ENCODE data around the gene LATS2. TPM values are rescaled to one million over a fixed set of nuclear protein-coding genes. Genes with fewer than 3 reads are reported as not detected.
A peak's percentile ranks its signal among the peaks of the same experiment; 100 is the strongest.

Gene LATS2
- total RNA-seq, 2 donors from 2014 or later: 40.1 to 59.2 TPM

- no peaks in the 10 kb centered on the region for H3K27me3 ChIP-seq (replicated peaks; ENCODE audit: insufficient read depth)
- DNase-seq (ENCODE audit: low spot score) (no peak), ATAC-seq (ENCODE audit: insufficient number of reproducible peaks, low FRiP score, low read depth) (no peak)
- no peak overlapping the region for H3K4me3 ChIP-seq
- no peaks in the 10 kb centered on the region for H3K9me3 ChIP-seq
- H3K36me3 ChIP-seq: no peaks in the 10 kb centered on the region
- TF ChIP-seq, protein P1, sequence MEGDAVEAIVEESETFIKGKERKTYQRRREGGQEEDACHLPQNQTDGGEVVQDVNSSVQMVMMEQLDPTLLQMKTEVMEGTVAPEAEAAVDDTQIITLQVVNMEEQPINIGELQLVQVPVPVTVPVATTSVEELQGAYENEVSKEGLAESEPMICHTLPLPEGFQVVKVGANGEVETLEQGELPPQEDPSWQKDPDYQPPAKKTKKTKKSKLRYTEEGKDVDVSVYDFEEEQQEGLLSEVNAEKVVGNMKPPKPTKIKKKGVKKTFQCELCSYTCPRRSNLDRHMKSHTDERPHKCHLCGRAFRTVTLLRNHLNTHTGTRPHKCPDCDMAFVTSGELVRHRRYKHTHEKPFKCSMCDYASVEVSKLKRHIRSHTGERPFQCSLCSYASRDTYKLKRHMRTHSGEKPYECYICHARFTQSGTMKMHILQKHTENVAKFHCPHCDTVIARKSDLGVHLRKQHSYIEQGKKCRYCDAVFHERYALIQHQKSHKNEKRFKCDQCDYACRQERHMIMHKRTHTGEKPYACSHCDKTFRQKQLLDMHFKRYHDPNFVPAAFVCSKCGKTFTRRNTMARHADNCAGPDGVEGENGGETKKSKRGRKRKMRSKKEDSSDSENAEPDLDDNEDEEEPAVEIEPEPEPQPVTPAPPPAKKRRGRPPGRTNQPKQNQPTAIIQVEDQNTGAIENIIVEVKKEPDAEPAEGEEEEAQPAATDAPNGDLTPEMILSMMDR (IDR thresholded peaks at IDR 0.05): no peak
- peaks cover 60 to 74% of the 10 kb centered on the region in 2 donors for H3K4me1 ChIP-seq (ENCODE audit: control insufficient read depth in 1 of 2, low read depth in 2 of 2)
- no peak overlapping the region for H3K27ac ChIP-seq
These were observed 43.2 kb downstream of the LATS2 start for GRCh38 chr13:21018220-21018619.

DNA sequence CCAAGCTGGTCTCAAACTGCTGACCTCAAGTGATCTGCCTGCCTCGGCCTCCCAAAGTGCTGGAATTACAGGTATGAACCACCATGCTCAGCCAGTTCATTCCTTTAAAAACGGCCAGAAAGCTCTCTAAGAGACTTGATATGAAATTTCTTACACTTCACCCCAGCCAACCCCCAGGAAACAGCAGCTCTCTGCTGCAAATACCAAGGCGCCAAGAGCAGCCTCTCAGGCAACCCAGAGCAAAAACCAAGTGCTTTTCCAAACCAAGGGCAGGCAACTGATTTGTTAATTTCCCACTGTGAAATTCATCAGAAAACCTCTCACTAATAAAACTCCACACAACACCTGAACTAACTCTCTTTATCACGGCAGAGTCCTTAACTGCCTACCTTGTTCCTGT lies 44.9 kb downstream of the LATS2 start:
- Histone ChIP-seq H3K36me3 (no peaks in the 10 kb centered on the region), H3K4me1 (ENCODE audit: control insufficient read depth in 1 of 2, low read depth in 2 of 2) (peaks cover 59 to 79% of the 10 kb centered on the region in 2 donors), H3K4me3 (peak overlapping the region; percentile 1), H3K27me3 (replicated peaks; ENCODE audit: insufficient read depth) (no peaks in the 10 kb centered on the region), H3K9me3 (no peaks in the 10 kb centered on the region), H3K27ac (peak overlapping the region; percentile 2 to 57)
- TF ChIP-seq, protein P1 (IDR thresholded peaks at IDR 0.05): no peak
- DNase-seq (ENCODE audit: low spot score): no peak
- no peak for ATAC-seq (ENCODE audit: insufficient number of reproducible peaks, low FRiP score, low read depth)

- no peak for ATAC-seq (ENCODE audit: insufficient number of reproducible peaks, low FRiP score, low read depth)
- Histone ChIP-seq H3K36me3 (no peaks in the 10 kb centered on the region), H3K4me1 (ENCODE audit: control insufficient read depth in 1 of 2, low read depth in 2 of 2) (peaks cover 54 to 79% of the 10 kb centered on the region in 2 donors), H3K27ac (peak overlapping the region; percentile 52 to 62), H3K9me3 (no peaks in the 10 kb centered on the region), H3K27me3 (replicated peaks; ENCODE audit: insufficient read depth) (no peaks in the 10 kb centered on the region), H3K4me3 (no peak overlapping the region)
- TF ChIP-seq, protein P1 (IDR thresholded peaks at IDR 0.05): no peak
- DNase-seq (ENCODE audit: low spot score): no peak
These were observed 46.1 kb downstream of the LATS2 start for GRCh38 chr13:21015284-21015683.

DNA sequence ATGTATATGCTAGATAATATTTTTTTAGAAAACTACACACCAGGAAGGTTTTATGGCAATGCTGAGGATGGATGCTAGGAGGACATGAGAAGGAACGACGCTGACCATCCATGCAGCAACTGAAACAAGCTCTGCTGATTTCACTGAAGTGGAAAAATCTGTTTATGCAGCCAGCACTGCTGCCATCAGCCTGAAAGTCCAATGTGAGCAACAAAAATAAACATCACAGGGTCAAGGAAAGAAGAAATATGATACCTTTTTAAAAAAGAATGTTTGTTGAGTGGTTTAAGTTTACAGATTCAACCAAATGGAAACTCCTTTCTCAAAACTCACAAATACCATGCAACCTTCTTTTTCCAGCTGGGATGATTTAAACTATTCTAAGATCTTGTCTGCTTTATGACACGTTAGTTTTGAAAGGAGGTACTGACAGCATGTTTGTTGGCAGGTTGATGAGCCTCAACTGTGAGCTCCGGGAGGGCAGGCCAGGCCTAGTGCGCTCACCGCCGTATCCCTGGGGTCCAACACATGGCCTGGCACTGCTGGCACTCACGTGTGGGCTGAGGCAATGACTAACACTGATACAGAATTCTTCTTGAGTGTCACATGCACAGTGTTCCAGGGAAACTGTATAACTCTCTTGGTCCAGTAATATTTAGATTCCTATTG lies 46.8 kb downstream of the LATS2 start:
- no peaks in the 10 kb centered on the region for H3K9me3 ChIP-seq
- TF ChIP-seq, protein P1 (IDR thresholded peaks at IDR 0.05): no peak
- no peaks in the 10 kb centered on the region for H3K27me3 ChIP-seq (replicated peaks; ENCODE audit: insufficient read depth)
- H3K4me3 ChIP-seq: peak overlapping the region; percentile 2
- H3K36me3 ChIP-seq: no peaks in the 10 kb centered on the region
- peak overlapping the region; percentile 52 to 62 for H3K27ac ChIP-seq
- DNase-seq (ENCODE audit: low spot score): no peak
- peaks cover 51 to 75% of the 10 kb centered on the region in 2 donors for H3K4me1 ChIP-seq (ENCODE audit: control insufficient read depth in 1 of 2, low read depth in 2 of 2)
- peak; percentile 72 for ATAC-seq (ENCODE audit: insufficient number of reproducible peaks, low FRiP score, low read depth)

- H3K27ac ChIP-seq: peak overlapping the region; percentile 24 to 62
- ATAC-seq (ENCODE audit: insufficient number of reproducible peaks, low FRiP score, low read depth) (no peak), DNase-seq (ENCODE audit: low spot score) (no peak)
- no peaks in the 10 kb centered on the region for H3K36me3 ChIP-seq
- peaks cover 51 to 75% of the 10 kb centered on the region in 2 donors for H3K4me1 ChIP-seq (ENCODE audit: control insufficient read depth in 1 of 2, low read depth in 2 of 2)
- H3K4me3 ChIP-seq: peak overlapping the region; percentile 2
- H3K9me3 ChIP-seq: no peaks in the 10 kb centered on the region
- no peaks in the 10 kb centered on the region for H3K27me3 ChIP-seq (replicated peaks; ENCODE audit: insufficient read depth)
- TF ChIP-seq, protein P1 (IDR thresholded peaks at IDR 0.05): no peak
These were observed 47.3 kb downstream of the LATS2 start for GRCh38 chr13:21014139-21014501.
